ENCODE measurements around the gene CWC22.
"Not testable (repeated sequence)": the region's sequence is repeated elsewhere in the genome, so short reads cannot be mapped to it uniquely, and the experiment has no call there.

The CWC22 gene

DNA sequence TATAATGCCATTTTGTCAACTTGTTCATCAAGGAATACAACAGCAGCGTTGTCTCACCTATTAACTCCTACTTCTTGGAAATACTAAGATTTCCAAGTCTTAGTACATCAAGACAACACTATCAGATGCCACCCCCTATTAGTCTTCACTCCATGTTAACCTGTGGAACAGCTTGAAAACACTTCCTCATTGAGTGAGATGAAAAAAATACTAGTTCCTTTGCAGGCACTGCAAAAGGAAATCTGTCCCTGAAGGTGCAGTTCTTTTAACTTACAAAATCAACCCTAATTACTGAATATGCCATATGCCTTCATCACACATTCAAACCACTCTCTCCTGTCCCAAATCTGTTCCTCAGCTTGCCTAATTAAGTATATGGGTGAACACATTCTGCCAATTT is 4.0 kb downstream of the CWC22 start:
- DNase-seq (ENCODE audit: low read depth): no peak

DNA sequence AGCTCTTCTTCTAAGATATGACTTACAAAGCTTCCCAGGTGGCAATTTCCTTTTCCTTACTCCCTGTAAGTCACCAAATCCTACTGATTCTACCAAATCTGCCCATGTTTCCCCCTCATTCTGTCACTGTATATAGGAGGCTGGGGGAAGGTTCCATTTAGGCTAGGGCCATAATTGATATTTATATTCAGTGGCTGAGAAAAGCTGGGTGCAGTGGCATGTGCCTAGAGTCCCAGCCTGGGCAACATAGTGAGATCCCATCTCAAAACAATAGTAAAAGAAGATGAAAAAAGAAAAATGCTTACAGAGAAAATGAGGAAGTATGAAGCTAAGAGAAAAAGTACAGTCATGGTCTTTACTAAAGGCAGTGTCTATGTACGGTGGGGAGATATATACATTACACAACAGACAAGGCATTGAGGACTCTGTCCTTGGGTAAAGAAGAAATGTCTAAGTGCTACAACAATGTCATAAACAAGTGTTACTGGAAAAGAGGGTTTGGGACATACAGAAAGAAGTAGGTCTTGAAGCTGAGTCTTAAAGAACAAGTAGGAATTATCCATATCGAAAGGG is 4.8 kb downstream of the CWC22 start:
- no peak for DNase-seq (ENCODE audit: low read depth)

DNA sequence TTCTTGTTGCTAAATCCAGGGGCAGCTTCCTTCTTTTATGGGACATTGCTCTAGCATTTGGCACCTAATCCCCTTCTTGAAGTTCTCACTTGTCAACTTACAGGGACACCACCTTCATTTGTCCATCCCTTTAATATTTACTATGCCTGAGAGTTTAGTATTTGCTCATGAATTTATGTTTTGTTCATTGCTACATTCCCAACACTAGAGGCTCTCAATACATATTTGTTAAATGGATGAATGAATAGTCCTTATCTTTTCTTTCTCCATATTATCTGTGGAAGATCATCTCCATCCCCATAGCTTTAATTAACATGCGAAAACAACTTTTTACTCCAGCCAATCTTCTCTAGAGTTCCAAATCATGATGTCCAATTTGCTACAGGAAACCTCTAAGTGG is 5.4 kb downstream of the CWC22 start:
- DNase-seq (ENCODE audit: low read depth): no peak

DNA sequence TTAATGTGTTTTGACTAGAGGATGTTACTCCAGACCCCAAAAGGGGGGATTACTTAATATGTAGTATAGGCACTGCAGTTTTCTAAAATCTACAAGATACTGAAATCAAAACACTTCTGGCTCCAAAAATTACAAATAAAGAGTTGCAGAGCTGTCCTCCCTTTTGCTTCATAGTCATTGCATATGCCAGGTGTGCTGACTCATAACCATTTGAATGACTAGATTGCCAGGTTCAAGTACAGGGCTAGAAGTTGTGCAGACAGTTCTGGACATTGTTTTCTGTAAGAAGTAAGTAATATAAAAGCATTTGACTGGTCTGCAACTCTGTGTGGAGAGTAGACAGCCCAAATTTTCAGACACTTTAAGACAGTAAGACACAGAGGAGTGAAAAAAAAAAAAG is 6.7 kb downstream of the CWC22 start:
- DNase-seq (ENCODE audit: low read depth): no peak

DNA sequence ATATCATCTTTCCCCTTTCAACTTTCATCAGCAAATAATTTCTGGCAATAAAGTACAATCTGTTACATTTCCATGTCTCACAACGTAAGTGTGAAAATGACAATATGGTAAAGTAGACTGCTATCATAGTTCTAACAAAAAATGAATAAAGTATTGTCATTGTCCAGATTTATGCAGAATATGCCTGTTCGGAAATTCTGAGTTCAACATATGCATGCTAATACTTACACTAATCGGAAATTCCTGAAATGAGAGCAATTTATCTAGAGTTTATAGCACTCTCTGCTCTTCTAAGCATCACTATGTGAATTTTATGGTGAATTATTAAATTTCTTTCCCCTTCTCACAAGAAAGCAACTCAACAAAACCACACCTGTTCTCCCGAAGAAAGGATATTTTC is 8.1 kb downstream of the CWC22 start:
- DNase-seq (ENCODE audit: low read depth): no peak

DNA sequence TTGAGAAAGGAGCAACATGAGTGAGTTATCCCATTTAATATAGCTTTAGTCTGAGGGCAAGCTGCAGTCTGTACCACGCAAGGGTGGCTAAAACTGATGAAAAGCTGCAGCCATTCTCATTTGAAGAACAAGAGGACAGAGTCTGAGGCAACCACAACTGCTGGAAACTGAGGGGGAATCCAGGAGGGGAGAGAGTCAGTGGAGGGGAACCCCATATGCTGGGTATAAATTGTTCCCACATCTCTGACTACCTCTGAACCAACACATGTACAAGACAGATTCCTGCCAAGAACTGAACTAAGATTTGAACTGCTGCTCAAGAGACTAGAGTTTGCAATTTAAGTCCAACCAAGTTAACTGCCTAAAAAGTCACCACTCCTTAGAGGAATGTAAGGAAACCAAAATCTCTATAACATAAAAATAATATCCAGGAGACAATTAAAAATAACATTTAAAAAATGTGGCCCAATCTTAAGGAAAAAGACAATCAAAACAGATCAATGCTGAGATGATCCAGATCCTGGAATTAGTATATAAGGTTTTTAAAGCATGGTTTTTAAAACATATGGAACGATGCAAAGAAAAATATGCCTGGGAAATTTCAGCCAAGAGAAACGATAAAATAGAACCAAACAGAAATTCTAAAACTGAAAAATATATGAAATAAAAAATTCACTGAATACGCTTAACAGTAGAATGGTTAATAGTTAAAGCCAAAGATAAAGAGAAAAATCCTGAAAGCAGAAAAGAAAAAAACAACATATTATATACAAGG is 11.2 kb downstream of the CWC22 start:
- no peak for DNase-seq (ENCODE audit: low read depth)

DNA sequence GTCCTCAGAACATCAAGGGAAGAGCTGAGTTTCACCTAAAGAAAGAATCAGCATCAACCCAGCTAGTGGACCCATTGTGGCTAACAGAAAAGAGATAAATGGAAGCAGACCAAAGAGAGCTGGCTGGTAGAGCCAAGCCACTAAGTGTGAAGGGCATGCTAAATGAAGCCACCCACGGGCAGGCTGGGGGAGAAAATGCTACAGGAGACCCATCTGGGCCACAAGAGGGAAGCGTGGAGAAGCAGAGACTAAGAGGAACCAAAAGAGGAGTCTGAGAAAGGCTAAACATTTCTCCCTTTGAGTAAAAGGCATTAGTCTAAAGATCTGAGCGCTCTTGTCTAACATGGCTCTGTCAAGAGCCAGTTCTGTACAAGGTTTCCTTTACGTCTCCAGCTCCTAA is 15.8 kb downstream of the CWC22 start:
- no peak for DNase-seq (ENCODE audit: low read depth)

DNA sequence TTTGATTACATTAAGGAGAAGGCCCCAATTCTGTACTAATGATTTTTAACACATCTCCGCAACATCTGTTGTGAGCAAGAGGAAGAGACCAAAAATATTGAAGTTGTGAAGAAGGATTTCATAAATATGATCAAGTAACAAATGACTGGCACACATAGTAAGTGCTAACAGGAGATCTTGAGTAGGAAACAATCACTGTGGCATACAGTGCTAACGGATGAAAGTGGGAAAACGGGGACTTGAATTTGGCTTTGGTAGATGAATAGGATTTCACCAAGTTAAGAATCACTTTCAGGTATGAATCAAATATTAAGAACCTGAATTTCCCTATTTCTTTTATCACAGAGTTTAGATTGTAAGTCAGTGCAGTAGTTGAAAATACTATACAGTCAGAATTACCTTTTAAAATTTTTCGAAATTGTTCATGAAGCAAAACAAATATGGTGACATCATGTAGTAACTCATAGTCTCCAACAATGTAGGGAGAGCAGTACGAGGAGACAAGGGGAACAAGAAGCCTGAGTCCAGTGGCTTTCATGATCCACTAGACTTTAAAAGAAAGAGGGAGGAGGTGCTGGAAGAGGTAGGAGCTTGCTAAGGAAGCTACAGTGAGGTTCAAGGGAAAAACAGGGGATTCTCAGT is 16.3 kb downstream of the CWC22 start:
- no peak for DNase-seq (ENCODE audit: low read depth)

DNA sequence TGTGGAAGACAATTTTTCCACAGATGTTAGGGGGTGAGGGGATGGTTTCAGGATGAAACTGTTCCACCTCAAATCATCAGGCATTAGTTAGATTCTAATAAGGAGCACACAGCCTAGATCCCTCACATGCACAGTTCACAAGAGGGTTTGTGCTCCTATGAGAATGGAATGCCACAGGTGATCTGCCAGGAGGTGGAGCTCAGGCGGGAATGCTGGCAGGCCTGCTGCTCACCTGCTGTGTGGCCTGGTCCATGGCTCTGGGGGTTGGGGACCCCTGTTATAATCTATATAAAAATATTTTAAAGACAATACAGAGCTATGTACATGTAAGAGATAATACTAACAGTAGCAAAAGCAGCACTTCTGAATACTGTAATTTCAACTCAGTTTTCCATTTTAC is 19.2 kb downstream of the CWC22 start:
- DNase-seq (ENCODE audit: low read depth): no peak

DNA sequence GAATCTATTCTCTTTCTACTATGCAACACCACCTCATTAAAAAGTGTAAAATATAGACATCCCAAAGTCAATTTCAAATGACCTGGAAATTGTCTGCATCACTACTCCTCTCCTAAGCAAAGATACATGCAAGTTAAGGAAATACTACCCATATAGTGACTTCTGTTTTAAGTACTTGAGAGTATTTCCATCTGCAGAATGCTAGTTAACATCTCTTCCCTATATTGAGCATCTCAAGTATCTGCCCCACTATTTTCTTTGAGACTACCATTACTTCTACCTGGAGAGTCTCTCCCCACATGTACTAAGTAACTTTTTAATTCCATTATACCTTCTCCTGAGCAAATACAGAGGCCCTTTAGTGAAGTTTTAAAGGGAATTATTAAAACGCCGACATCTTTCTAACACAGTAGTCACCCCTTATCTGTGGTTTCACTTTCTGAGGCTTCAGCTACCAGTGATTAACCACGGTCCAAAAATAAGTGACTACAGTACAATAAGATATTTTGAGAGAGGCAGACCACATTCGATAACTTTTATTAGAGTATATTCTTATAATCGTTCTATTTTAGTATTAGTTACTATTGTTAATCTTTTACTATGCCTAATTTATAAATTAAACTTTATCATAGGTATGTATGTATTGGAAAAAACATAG is 21.8 kb downstream of the CWC22 start:
- DNase-seq (ENCODE audit: low read depth): no peak

DNA sequence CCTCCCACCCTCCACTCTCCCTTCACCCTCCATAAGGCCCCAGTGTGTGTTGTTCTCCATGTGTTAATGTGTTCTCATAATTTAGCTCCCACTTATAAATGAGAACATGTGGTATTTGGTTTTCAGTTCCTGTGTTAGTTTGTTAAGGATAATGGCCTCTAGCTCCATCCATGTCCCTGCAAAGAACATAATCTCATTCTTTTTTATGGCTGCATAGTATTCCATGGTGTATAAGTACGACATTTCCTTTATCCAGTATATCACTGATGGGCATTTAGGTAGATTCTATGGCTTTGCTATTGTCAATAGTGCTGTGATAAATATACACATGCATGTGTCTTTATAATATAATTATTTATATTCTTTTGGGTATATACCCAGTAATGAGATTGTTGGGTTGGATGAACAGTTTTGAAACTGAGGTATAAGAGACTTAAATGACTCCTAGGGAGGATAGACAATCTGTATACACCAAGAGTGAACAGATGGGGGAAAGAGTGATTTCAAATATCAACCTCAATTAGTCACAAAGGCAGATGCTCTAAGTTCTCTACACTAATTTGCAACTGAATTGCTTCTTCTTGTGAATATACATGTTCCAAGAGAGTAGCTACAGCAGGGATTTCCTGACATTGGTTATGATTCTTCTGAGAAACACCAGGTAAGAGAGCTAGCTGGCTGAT is 23.7 kb downstream of the CWC22 start:
- no peak for DNase-seq (ENCODE audit: low read depth)

DNA sequence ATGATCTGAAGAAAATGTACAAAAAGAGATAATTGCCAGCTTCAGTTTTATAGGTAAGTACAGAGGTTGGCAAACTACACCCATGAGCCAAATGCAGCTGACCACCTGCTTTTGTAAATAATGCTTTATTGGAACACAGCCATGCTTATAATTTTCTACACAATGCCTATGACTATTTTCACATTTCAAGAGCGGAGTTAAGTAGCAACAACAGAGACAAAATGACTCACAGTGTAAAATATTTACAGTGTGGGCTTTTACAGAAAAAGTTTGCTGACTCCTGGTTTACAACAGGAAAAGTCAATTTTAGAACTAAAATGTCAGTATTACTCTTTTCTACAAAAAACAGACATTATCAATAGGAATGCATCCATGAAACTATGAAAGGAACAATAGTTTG is 26.0 kb downstream of the CWC22 start:
- no peak for DNase-seq (ENCODE audit: low read depth)

DNA sequence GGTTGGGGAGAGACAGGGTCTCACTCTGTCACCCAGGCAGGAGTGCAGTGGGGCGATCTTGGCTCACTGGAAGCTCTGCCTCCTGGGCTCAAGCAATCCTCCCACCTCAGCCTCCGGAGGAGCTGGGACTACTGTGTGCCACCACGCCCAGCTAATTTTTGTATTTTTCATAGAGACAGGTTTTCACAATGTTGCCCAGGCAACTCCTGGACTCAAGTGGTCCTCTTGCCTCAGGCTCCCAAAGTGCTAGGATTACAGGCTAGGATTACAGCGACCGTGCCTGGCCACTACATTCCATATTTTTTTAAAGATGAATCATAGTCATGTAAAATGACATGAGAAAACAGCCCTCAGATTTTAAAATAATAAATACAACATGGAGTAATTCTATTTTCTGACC is 32.3 kb downstream of the CWC22 start:
- no peak for DNase-seq (ENCODE audit: low read depth)

DNA sequence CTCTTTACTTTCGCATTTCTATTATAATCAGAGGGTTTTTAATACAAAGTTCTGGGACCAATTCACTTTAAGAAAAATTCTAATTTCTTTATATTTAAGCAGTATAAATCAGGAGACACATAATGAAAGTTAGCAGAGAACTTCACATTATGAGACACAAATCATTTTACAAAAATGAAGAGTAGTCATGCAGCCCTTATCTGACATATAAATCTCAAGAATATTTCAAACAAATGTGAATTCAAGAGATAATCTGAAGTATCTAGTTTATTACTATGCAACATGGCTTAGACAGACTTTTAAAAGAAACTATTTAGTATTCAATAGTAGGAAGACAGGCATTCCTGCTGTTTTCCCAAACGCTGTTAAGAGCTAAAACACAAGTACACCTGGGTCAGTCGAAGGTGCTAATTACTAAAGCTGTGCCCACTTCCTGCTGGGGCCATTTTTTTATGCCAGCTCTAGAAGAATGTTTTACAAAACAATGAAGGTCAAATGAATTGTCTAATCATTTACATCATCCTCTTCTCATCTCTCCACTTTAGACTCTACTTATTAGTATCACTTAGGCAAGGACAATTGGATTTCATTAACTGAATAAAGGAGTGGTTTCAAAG is 40.2 kb downstream of the CWC22 start:
- no peak for DNase-seq (ENCODE audit: low read depth)

DNA sequence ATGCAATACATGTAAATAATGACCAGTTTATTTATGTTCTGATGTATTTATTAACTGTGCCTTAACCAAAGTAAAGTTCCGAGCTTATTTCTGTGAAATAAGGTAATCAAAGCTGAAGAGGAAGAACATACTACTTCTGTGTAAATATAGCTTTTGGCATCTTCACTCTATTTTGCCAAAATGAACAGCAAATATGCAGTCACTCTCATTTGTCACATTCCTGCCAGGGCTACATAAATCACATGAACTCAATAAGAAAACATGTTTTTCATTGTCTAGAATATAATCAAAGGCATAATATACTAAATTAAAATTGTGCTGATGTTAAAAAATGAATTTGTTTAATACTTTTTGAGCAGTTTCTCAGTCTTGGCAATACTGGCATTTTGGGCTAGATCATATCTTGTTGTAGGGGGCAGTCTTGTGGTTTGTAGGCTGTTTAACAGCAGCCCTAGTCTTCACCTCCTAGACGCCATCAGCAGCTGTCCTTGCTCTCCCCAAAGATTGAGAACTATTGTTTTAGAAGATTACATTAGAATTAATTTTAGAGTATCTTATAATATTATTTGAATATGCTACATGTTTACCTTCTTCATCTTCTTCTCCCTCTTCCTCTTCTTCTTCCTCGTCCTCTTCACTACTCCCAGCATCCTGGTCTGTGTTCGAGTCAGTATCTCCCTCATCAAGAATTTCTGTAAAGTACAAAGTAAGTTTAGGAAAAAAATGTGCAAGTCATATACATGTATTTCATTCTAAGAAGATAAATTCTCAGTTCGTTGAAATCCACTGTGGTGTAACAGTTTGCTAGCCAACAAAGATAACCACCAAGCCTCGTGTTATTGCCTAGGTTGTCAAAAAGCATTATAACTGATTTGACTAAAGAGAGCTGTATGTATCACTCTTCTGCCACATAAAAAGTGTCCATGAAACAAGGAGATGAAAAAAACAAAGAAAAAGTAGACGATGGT is 41.5 kb downstream of the CWC22 start:
- DNase-seq (ENCODE audit: low read depth): no peak

DNA sequence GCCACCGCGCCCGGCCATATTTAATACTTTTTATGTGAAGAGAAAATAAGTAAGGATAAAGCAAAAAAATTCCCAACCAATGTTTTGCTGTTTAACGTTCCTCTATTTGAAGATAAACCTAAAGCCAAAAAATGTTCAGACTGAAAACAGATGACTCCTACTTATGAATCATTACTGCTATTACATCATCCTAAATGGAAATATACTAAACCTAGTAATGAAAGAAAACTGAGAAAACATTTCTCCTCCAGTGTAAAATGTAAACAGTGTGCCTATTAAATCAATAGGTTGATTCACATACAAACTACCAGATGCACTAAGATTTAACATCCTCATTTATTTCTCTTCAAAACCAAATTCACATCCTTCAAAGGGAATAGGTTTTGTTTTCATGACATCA is 43.5 kb downstream of the CWC22 start:
- no peak for DNase-seq (ENCODE audit: low read depth)

DNA sequence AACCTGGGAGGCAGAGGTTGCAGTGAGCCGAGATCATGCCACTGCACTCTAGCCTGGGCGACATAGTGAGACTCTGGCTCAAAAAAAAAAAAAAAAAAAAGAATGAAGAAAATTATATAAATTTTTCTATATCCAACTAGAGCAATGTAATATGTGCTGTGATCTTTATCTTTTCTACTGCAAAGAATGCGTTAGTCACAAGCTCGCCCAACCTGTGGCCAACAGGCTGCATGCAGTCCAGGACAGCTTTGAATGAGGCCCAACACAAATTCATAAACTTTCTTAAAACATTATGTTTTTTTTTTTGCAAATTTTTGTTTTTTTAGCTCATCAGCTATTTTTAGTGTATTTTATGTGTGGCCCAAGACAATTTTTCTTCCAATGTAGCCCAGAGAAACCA is 48.8 kb downstream of the CWC22 start:
- not testable (repeated sequence) for DNase-seq (ENCODE audit: low read depth)

DNA sequence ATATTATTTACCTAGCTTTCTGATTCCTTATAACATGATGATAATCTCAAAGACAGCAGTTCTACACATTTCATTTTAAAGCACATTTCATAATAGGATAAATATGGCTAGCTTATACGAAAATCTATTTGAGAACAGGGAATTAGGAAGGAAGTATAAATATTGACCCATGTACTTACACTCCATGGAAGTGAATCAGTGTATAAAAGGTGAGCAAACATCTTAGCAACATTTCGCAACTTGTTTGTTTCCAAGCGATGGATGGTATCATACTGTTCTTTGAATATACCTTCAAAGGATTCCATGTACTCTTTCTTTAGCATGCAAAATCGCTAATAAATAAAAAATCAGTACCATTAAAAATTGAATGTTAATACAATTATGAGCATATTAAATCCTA is 53.1 kb downstream of the CWC22 start:
- no peak for DNase-seq (ENCODE audit: low read depth)

DNA sequence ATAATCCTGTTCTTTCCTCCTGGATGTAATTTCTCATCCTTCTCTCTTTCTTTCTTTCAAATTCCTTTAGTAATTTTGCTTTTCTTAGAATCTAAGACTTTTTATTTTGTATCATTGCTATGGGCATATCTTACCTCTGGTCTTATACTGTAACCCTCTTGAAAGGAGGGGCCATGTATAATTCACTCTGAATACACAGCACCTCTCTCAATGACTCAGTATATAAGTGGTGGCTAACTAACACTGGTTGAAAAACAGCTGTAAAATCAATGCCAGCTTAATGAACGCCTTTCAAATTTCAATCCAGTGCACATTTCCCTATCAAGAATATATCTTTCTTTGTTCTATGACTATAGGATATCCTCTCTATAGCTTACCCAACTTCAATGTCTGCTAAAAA is 53.7 kb downstream of the CWC22 start:
- DNase-seq (ENCODE audit: low read depth): no peak

DNA sequence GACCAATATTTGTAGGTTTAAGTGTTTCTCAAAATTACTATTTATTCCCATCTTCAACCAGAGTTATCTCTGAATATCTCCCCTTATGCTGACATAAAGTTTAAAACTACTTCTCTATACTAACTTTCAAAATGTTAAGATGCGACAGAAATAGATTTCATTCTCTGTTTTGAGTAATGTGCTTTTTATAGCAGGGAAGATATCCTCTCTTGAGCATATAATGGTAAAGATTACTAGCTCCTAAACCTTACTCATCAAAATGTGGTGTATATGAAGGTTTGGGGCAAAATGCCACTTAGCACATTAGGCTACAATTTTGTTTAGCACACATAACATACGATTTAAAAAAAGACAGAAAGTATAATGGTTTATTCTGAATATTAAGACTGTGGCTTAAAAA is 54.4 kb downstream of the CWC22 start:
- no peak for DNase-seq (ENCODE audit: low read depth)

DNA sequence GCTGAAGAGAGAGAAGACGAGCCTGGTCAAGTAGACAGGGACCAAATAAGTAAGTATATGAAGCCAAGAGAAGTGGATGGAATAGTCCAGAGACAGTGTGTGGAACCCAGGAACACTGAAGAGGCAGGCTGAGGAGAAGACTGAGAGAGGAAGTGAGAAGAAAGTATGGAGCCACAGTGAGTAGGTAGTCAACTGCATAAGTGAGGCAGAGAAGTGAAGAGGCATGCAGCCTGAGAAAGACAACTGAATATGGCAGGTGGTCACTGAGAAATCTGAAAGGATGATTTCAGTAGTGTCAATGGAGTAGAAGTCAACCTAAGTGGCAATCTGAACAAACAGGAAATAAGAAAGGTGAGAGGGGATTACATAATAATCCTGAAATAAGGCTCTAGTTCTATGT is 55.4 kb downstream of the CWC22 start:
- DNase-seq (ENCODE audit: low read depth): no peak

All from stimulated activated CD4-positive, alpha-beta T cell treated with anti-CD3 and anti-CD28 coated beads, Interleukin-2, amount 100 ng/mL, for 4 hours (primary cell).